KMS-11 (cell line): Measurements from ENCODE around the gene METTL24.

Experiments
- H2AFZ ChIP-seq: fragments of 200-600 bp; sonication (generic); 2 replicates; pipeline ENCODE4 v1.6.1; 2016; ENCODE audit warnings: antibody characterized with exemption, mixed run types, low read depth
- H3K27ac ChIP-seq: fragments of 200-600 bp; sonication (generic); 2 replicates; pipeline ENCODE4 v1.6.1; 2016; ENCODE audit warnings: mild to moderate bottlenecking, mixed run types
- H3K27me3 ChIP-seq: fragments of 200-600 bp; sonication (generic); 2 replicates; pipeline ENCODE4 v1.6.1; 2017; ENCODE audit warnings: mild to moderate bottlenecking, low read depth, mixed run types, moderate library complexity; ENCODE audit not compliant: insufficient read depth
- H3K36me3 ChIP-seq: fragments of 200-600 bp; sonication (generic); 2 replicates; pipeline ENCODE4 v1.6.1; 2017; ENCODE audit warnings: mild to moderate bottlenecking, mixed run types; ENCODE audit not compliant: insufficient read depth
- H3K4me1 ChIP-seq: fragments of 200-600 bp; sonication (generic); 2 replicates; pipeline ENCODE4 v1.6.1; 2016; ENCODE audit warnings: mild to moderate bottlenecking, low read depth, mixed run types; ENCODE audit not compliant: poor library complexity, severe bottlenecking
- H3K4me2 ChIP-seq: fragments of 200-600 bp; sonication (generic); 2 replicates; pipeline ENCODE4 v1.7.0; 2016; ENCODE audit warnings: mild to moderate bottlenecking, mixed run types
- H3K4me3 ChIP-seq: fragments of 200-600 bp; sonication (generic); IDR thresholded peaks from 2 replicates; pipeline ENCODE4 v1.6.1; 2017; ENCODE audit warnings: low read depth, low read length, mixed read lengths; ENCODE audit not compliant: insufficient read depth
- H3K79me2 ChIP-seq: fragments of 200-600 bp; sonication (generic); 2 replicates; pipeline ENCODE4 v1.6.1; 2016; ENCODE audit warnings: low read depth, mixed run types; ENCODE audit not compliant: insufficient read depth
- H3K9ac ChIP-seq: fragments of 200-600 bp; sonication (generic); 2 replicates; pipeline ENCODE4 v1.6.1; 2016; ENCODE audit warnings: mild to moderate bottlenecking, mixed run types
- H4K20me1 ChIP-seq: fragments of 200-600 bp; sonication (generic); 2 replicates; pipeline ENCODE4 v1.6.1; 2016; ENCODE audit warnings: mild to moderate bottlenecking, mixed run types; ENCODE audit not compliant: insufficient read depth
- CTCF ChIP-seq: fragments of 200-600 bp; sonication (generic); conservative IDR thresholded peaks from 2 replicates; pipeline ENCODE4 v1.6.1; 2017; ENCODE audit warnings: low read depth, mild to moderate bottlenecking, antibody characterized with exemption, low read length, moderate library complexity, mixed read lengths

The METTL24 gene

GRCh38 chr6:110341067-110341466, 17.1 kb downstream of the METTL24 start:
- H3K27ac ChIP-seq = no peak overlapping the region
- no peaks in the 10 kb centered on the region for H3K79me2 ChIP-seq
- no peaks in the 10 kb centered on the region for H3K4me1 ChIP-seq
- H3K4me2 ChIP-seq = no peak overlapping the region
- H3K4me3 ChIP-seq = no peak overlapping the region
- no peak overlapping the region for H2AFZ ChIP-seq
- H4K20me1 ChIP-seq = no peaks in the 10 kb centered on the region
- H3K36me3 ChIP-seq = no peaks in the 10 kb centered on the region
- H3K9ac ChIP-seq = no peak overlapping the region
- H3K27me3 ChIP-seq = no peaks in the 10 kb centered on the region
- TF ChIP-seq CTCF = no peak

- Histone ChIP-seq H3K4me3 (no peak overlapping the region), H3K27ac (no peak overlapping the region), H3K4me1 (no peaks in the 10 kb centered on the region), H4K20me1 (no peaks in the 10 kb centered on the region), H3K79me2 (no peaks in the 10 kb centered on the region), H3K4me2 (no peak overlapping the region), H3K9ac (no peak overlapping the region), H3K27me3 (no peaks in the 10 kb centered on the region), H3K36me3 (no peaks in the 10 kb centered on the region), H2AFZ (no peak overlapping the region)
- TF ChIP-seq CTCF = no peak
Measured at GRCh38 chr6:110340392-110340965, 17.7 kb downstream of the METTL24 start.

DNA sequence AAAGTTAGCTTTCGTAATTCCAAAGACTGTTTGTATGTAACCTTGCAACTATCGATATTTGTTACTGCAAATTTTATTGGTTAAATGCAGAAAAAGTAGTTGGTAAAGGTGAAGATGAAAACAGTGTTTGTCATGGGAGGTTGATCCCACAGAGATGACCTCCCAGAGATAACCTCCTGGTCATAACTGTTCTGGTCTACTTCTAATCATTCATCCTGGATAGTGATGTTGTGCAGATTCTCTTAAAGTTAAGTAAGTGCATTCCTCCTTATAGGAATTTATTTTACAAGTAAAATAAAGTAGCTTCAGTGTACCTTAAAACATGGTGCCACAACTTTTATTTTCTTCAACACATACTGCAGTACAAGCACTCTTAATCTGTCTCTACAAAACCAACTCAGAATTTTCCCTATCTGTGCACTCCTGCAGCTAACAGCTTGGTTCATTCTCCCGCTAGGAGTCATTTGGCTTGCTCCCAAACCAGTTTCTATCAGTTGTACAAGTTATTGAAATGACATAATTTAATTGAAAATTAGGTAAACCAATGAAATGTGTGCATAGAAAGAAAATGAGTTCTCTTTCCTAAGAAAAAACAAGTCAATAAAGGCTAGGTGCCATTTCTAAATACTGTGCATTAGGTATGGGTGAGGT, 19.2 kb downstream of the METTL24 start:
- H3K4me3 ChIP-seq = no peak overlapping the region
- no peaks in the 10 kb centered on the region for H3K36me3 ChIP-seq
- no peaks in the 10 kb centered on the region for H3K4me1 ChIP-seq
- no peaks in the 10 kb centered on the region for H4K20me1 ChIP-seq
- H3K79me2 ChIP-seq = no peaks in the 10 kb centered on the region
- no peak overlapping the region for H2AFZ ChIP-seq
- no peaks in the 10 kb centered on the region for H3K27me3 ChIP-seq
- no peak overlapping the region for H3K9ac ChIP-seq
- H3K27ac ChIP-seq = no peak overlapping the region
- TF ChIP-seq CTCF = no peak
- no peak overlapping the region for H3K4me2 ChIP-seq

DNA sequence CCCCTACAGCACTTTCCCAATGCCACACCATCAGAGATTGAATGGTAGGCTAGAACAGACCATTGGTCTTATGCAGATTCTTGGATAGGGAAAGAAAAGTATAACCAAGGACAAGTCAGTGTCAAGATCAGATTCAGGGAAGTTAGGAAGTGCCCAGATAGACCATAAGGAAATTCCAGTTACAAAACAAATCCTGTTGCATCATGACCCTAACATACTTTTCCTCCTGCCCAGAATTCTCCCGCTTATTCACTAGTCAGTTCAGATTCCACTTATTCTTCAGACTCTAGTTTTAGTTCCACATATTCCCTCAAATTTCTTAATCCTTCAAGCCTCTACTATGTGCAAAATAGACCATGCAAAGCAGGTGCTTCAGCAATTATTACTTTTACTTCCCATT, 20.7 kb downstream of the METTL24 start:
- Histone ChIP-seq H3K4me3 (no peak overlapping the region), H3K79me2 (no peaks in the 10 kb centered on the region), H4K20me1 (no peaks in the 10 kb centered on the region), H3K9ac (no peak overlapping the region), H3K27ac (no peak overlapping the region), H3K27me3 (no peaks in the 10 kb centered on the region), H3K4me1 (no peaks in the 10 kb centered on the region), H2AFZ (no peak overlapping the region), H3K4me2 (no peak overlapping the region), H3K36me3 (no peaks in the 10 kb centered on the region)
- no peak for TF ChIP-seq CTCF
